Erythroblast (primary cell): ENCODE results near the gene SORCS1.

ENCODE experiments used
- GATA1 ChIP-seq: IDR thresholded peaks from 2 replicates; pipeline ENCODE4 v1.6.1; 2011; ENCODE audit warnings: low read depth, mild to moderate bottlenecking, control low read depth, low read length, moderate library complexity
- POLR2A ChIP-seq: IDR thresholded peaks from 2 replicates; pipeline ENCODE4 v1.6.1; 2011; ENCODE audit warnings: mild to moderate bottlenecking, low read length

DNA sequence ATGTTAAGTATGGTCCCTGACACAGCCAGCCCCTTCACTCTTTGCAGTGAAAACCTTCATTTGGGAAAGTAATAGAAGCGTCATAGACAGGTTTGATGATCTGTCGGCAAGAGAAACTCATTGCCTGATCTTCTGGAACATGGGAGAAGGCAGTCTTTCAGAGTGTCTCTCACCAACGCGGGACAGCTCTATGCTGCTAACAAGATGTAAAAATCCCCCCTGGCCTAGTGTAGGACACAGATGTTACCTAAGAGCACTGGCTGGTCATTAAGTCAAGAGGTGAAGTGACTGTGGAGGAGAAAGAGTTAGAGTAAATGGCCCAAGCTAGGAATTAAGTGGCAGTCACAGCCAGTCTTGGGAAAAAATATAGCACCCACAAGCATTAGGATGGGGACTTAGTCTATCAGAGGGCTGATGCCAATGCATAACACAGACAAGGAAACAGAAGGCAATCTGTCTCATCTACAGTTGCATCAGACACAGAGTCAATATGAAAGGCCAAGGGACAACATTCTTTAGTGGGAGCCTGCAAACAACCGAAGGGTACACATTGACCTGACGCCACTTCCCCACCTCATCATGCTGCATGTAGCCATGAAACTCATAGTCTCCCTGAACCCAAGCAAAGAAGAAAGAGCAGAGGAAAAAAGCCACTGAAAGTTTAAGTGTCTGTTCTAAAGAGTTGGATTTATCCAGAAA lies 69.5 kb downstream of the SORCS1 start:
- TF ChIP-seq POLR2A (no peak), GATA1 (no peak)
